GM19463 (cell line): ENCODE results near the gene ZSWIM2.
"Not testable (repeated sequence)": the region's sequence is repeated elsewhere in the genome, so short reads cannot be mapped to it uniquely, and the experiment has no call there.

Source experiments
- ATAC-seq: cut with Tn5 transposase; IDR thresholded peaks from one replicate; pipeline ENCODE4 v1.9.1; 2021; ENCODE audit warnings: mild to moderate bottlenecking, moderate library complexity; ENCODE audit not compliant: unreplicated experiment

Gene ZSWIM2, protein sequence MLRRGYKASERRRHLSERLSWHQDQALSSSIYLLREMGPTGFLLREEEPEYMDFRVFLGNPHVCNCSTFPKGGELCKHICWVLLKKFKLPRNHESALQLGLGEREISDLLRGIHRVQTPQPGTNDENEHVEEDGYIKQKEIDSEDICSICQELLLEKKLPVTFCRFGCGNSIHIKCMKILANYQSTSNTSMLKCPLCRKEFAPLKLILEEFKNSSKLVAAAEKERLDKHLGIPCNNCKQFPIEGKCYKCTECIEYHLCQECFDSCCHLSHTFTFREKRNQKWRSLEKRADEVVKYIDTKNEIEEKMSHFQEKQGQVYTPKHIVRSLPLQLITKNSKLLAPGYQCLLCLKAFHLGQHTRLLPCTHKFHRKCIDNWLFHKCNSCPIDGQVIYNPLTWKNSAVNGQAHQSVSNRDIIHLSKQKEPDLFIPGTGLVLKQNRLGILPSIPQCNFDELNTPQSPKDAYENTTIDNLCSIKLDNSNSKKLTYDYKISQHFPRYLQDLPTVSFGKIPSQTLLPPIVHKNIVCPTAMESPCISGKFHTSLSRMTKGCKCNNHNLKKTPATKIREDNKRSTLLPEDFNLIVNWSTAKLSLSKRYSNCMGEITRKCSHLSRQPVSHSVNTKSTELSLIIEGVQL

DNA sequence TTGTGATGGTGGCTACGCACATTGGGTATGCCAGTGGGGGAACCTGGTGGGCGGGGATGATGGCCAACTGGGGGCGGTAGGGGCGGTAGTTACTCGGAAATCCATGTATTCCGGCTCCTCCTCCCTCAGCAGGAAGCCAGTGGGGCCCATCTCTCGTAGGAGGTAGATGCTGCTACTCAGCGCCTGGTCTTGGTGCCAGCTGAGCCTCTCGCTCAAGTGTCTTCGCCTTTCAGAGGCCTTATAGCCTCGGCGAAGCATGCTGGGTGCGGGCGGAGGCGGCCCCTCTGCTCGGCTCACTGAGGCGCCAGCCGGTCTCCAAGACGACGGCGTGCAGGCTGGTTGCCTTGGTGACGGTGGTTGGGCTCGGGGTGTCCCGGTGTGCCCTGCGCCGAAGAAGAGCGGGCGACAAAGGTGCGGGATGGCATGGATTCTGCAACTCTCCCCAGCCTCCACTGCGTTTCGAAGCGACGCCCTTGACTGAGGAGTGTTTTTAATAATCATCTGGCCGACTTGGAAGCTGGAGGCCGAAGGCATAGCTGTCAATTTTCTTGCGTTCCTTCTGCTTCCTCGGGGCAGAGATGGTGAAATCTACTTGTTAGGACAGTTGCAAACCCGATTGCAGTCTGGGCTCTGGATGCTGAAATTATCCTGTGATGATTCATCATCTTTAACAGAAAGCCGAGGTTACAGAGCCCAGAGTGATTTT is at the start of gene ZSWIM2:
TSS of gene ZSWIM2 (minus strand) at position 298 of the 706 bp plus-strand sequence. CDS start at position 258, 40 bp downstream.
- peak; percentile 97 for ATAC-seq

DNA sequence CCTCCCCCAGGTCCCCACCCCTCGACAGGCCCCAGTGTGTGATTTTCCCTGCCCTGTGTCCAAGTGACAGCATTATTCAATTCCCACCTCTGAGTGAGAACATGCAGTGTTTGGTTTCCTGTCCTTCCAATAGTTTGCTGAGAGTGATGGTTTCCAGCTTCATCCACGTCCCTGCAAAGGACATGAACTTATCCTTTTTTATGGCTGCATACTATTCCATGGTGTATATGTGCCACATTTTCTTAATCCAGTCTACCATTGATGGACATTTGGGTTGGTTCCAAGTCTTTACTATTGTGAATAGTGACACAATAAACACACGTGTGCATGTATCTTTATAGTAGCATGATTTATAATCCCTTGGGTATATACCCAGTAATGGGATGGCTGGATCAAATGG is 47.2 kb upstream of the ZSWIM2 start:
- ATAC-seq, result not testable (repeated sequence)

- no peak for ATAC-seq
These were observed 46.5 kb upstream of the ZSWIM2 start for GRCh38 chr2:186895451-186895850.

GRCh38 chr2:186894478-186894877 is 45.5 kb upstream of the ZSWIM2 start:
- ATAC-seq, result no peak

DNA sequence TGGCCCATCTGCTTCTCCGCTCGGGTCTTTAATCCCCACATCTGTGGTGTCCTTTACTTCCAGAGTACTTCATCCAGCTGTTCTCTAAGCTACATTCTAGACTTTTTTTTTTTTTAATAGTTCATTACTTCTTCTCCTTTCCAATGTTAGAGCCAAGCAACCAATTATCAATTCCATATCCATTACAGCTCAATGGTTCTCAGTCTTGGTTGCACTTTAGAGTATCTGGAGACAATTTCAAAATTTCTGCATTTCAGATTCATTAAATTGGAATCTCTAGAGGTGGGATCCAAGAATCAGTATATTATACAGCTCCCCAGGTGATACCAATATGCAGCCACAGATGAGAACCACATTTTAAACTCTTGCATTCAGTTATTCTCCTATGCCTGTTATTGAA is 43.9 kb upstream of the ZSWIM2 start:
- no peak for ATAC-seq

- no peak for ATAC-seq
These were observed 42.2 kb upstream of the ZSWIM2 start for GRCh38 chr2:186891185-186891621.

DNA sequence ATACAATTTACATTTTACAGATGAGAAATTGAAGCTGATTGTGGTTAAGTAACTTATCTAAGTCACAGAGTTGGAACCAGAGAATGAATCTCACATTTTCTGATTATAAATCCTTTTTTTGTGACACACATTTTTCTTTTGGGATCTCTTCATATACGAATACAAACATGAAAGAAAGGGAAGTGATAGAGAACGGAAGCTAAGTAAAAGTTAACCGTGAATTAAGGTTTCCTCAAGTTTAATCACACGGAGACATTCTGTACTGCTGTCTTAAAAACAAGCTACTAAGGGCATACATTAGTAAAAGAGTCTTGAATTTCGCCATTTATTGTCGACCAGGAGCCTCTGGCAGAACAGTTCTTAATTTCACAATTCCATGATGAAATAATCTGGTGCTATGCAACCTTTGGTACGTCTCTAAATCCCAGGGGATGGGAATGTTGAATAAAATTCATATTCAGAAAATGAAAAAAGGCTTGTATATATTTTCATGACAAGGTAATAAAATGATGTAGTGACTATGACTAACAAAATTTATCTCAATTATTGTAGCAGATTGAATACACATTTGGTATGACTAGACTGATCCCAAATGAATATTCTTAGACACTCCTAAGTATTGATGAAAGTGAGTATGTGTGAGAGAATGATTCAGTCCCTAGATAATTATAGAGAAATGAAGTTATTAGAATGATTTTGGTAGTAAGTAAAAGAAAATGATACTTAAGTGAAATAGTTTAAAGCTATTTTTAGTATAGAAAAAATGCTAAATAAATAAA is 40.3 kb upstream of the ZSWIM2 start:
- ATAC-seq, result no peak

DNA sequence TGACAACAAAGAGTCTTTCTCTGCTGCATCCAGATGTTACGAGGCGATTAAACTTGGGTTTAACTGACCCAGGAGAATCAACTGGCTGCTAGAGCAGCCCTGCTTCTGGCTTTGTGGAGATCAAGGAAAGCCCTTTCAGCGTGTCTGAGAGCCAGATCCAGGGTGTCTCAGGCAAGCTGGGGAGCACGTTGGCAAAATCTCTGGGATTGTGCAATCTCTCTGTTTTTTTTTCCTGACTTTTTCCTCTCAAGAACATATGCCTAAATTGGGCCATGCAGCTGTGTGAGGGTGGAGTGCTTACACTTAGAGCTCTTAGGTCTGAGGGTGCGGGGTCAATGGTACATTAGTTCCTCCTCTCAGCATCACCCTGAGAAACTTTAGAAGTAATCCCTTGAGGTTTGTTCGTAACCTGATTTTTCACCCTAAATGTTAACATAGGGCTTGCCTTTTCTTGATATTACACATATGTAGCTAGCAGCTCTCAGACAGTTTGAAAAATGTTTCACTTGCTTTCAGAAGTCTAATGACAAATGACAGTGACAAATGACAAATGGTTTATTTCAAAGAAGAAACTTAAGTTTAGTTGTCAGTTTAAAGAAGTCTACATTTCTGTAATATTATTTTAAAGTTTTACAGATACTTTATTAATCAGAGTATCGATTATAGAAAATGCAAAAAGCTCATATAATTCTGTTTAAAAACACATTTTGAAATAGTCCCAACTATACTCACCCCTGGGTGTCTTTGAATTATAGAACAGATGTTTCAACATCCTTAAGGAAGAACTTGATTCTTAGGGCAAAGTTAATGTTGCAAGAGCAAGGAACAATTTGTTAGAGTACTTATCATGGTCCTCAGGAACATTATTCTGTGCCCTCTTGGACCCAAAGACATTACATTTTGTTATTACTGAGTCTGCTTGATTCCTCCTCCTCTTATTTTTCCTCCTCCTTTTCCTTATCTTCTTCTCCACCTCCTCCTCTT is 38.4 kb upstream of the ZSWIM2 start:
- no peak for ATAC-seq

GRCh38 chr2:186884587-186884986 is 35.6 kb upstream of the ZSWIM2 start:
- no peak for ATAC-seq

DNA sequence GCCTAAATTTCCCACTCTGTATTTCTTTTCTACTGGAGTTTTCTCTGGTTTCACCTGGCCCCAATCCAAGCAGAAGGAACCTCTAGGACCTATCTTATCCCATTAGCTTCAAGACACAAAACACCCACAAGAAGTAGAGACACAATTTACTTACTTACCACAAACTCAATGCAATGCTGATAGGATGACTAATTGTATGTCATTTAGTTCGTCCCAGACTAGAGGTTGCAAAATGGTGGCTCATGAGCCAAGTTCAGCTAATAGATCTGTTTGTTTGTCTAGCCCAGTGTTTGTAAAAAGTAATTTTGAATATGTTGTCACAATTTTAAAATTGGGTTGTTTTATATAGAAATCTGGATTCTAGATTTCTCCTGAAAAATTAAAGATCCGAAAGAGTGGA is 34.7 kb upstream of the ZSWIM2 start:
- ATAC-seq, result no peak

GRCh38 chr2:186882511-186883071 is 33.6 kb upstream of the ZSWIM2 start:
- ATAC-seq, result no peak

DNA sequence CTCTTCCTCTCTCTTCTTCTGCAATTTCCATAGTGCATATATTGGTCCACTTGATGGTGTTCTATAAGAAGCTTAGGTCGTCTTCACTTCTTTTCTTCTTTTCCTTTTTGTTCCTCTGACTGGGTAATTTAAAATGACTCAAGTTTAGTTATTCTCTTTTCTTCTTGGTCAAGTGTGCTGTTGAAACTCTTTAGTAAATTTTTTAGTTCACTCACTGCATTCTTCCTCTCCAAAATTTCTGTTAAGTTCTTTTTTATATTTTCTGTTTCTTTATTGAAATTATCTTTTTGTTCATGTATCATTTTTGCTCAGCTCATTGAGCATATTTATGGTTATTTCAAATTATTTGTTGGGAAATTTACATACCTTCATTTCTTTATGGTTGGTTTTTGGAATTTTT is 32.7 kb upstream of the ZSWIM2 start:
- no peak for ATAC-seq

DNA sequence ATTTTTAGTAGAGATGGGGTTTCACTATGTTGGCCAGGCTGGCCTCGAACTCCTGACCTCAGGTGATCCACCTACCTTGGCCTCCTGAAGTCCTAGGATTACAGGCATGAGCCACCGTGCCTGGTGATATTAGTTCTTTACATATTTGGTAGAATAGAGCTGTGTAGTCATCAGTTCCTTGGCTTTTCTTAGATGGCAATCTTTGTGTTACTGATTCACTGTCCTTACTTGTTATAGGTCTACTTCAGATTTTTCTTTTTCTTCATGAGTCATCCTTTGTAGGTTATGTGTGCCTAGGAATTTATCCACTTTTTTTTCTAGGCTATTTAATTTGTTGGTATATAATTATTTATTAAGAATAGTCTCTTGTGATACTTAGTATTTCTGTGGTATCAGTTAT is 30.3 kb upstream of the ZSWIM2 start:
- no peak for ATAC-seq

DNA sequence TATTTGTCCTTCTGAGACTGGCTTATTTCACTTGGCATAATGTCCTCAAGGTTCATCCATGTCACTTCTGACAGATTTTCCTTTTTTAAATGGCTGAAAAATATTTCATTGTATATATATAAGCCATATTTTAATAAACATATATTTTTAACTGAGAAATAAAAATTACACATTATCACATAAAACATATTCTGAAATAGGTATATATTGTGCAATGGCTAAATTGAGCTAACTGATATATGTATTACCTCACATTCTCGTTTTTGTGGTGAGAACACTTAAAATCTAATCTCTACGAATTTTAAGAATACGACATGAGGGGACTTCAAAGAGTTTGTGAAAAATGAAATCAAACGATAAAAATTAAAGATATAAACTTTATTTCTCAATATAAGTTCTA is 25.7 kb upstream of the ZSWIM2 start:
- no peak for ATAC-seq

DNA sequence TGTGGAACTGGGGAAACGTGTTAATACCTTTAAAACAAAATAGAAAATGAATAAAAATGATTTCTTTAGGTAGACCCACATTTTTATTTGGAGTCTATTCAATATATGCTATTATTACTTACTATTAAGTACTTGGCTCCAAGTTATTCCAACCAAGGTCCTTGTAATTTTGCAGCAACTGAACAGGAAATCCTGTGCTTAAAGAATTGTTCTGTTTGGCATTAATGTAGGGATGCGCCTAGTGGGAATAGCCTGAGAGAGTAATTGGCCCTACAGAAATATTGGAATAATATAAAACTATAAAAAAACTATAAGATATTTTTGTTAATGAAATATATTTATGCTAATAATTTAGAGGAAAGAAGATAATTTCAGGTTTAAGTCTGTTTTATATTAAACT is 22.9 kb upstream of the ZSWIM2 start:
- no peak for ATAC-seq

- no peak for ATAC-seq
These were observed 19.4 kb upstream of the ZSWIM2 start for GRCh38 chr2:186868344-186868743.

GRCh38 chr2:186862869-186863709 is 14.1 kb upstream of the ZSWIM2 start:
- ATAC-seq, result peak; percentile 59

- ATAC-seq, result no peak
These were observed 6.2 kb upstream of the ZSWIM2 start for GRCh38 chr2:186855216-186855615.

GRCh38 chr2:186853951-186854350 is 5.0 kb upstream of the ZSWIM2 start:
- no peak for ATAC-seq
